ENCODE results near the gene NPIPA1.
A peak's percentile ranks its signal among the peaks of the same experiment; 100 is the strongest.
"Not testable (repeated sequence)": the region's sequence is repeated elsewhere in the genome, so short reads cannot be mapped to it uniquely, and the experiment has no call there.

The NPIPA1 gene

DNA sequence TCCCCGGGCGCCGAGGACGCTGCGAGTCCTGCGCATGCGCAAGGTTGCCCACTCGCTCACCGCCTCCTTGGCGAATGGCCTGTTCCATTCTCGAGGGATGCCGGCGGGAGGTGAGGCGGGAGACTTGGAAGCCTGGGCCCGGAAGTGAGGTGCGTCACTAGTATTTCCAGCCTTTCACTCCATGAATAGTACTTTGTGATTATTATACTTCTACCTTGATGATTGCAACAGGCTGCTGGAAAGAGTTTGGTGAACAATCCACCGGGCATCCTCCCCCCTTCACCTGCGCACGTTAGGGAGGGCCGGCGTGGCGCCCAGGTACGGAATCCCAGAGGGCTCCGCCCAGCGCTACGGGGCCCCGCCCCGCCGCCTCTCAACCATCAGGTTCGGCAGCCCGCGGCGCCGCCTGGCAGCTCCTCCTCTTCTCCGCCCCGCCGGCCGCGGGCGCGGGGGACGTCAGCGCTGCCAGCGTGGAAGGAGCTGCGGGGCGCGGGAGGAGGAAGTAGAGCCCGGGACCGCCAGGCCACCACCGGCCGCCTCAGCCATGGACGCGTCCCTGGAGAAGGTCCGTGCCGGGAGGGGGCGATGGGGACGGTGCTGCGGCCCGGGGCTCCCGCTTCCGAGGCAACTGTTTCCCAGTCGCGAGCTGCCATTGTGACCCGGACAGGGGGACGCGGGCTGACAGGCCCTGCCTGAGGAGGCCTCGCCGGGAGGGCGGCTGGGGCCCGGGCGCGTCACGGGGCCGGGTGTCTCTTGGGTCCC is 37.6 kb downstream of the NPIPA1 start, which contains the start of gene PDXDC1:
Gene PDXDC1 (plus strand): TSS at position 371 of the 762 bp plus-strand sequence. CDS start 174 bp downstream, at position 545.
- H2BK120ac ChIP-seq (ENCODE audit: low read depth, low read length); H2AK5ac ChIP-seq (ENCODE audit: low read depth, low read length); H4K8ac ChIP-seq (ENCODE audit: low read depth, low read length); H3K79me1 ChIP-seq (ENCODE audit: low read depth, low read length); H3K9me3 ChIP-seq (replicated peaks in 1 of 2; ENCODE audit: control insufficient read depth in 2 of 2, insufficient read depth in 1 of 2, low read depth in 1 of 2, low read length in 2 of 2); H3K36me3 ChIP-seq (replicated peaks in 1 of 2; ENCODE audit: control insufficient read depth in 2 of 2, insufficient read depth in 2 of 2, low read length in 2 of 2); H3K27me3 ChIP-seq (ENCODE audit: control insufficient read depth in 3 of 3, insufficient read depth in 3 of 3, low read depth in 1 of 3, low read length in 3 of 3); H3K4me1 ChIP-seq (ENCODE audit: control insufficient read depth in 2 of 2, insufficient read depth in 1 of 2, low read depth in 1 of 2, low read length in 2 of 2); H4K91ac ChIP-seq (ENCODE audit: low read depth, low read length, poor library complexity); H3K4ac ChIP-seq (ENCODE audit: low read length); H2BK15ac ChIP-seq (ENCODE audit: low read length): not testable (repeated sequence)
- H2AFZ ChIP-seq (ENCODE audit: low read length) = peak within 1 kb of the TSS; percentile 100
- DNase-seq (ENCODE audit: low spot score) = peak; percentile 95
- no CpG with 5 or more reads among the region's 74 CpGs for WGBS, 2 donors (ENCODE audit: extremely low coverage in 2 of 2, insufficient read length in 2 of 2, insufficient replicate concordance in 1 of 2)
- peak within 1 kb of the TSS; percentile 73 for H2BK12ac ChIP-seq (ENCODE audit: low read length)
- H3K4me2 ChIP-seq (ENCODE audit: insufficient read depth, low read length, poor library complexity, severe bottlenecking) = peak within 1 kb of the TSS; percentile 89
- H3K14ac ChIP-seq (ENCODE audit: low read length) = peak within 1 kb of the TSS; percentile 89
- peak within 1 kb of the TSS; percentile 81 to 92 for H3K4me3 ChIP-seq (ENCODE audit: low read length in 2 of 2)
- peak within 1 kb of the TSS; percentile 66 for H2BK5ac ChIP-seq (ENCODE audit: low read length)
- H3K23ac ChIP-seq (ENCODE audit: low read depth, low read length, poor library complexity) = peak within 1 kb of the TSS; percentile 99
- peak within 1 kb of the TSS; percentile 56 for H3K27ac ChIP-seq (replicated peaks; ENCODE audit: low read length)
- H3K18ac ChIP-seq (ENCODE audit: low read length) = peak within 1 kb of the TSS; percentile 98
- peak within 1 kb of the TSS; percentile 92 for H3K9ac ChIP-seq (ENCODE audit: low read depth, low read length, poor library complexity)

DNA sequence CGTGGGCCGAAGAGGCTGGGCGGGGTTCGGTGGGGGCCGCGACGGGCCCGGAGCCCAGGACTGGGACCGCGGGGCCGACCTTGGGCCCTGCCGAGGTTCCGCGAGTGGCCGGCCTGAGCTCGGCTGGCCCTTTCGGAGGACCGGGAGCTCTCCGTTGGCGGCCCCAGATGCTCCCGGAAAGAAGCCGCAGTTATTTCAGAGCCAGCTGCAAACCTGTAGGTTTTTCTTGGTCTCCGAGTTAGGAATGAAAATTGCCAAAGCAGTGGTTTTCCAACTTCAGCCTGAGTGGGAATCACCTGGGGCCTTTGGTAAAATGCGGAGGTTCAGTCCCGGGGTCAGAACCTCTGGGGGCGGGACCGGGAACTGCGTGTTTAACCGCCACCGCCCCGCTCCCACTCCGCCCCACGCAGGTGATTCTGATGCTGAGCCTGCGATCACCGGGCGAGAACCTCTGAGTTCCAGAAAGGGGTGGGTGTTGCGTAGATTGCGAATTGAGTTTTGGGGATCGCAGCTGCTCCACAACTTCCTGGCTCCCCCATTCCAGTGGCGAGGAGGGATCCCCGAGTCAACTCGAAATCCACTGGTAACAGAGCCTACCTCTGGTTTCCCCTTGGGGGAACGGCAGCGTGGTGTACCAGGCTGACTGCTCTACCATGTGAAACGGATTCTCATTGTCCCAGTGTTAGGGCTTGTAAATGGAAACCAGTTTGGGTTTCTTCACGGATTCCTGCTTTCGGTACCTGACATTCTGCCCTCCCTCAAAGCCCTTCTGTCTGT is 38.4 kb downstream of the NPIPA1 start:
- not testable (repeated sequence) for DNase-seq (ENCODE audit: low spot score); H4K91ac ChIP-seq (ENCODE audit: low read depth, low read length, poor library complexity); H3K79me1 ChIP-seq (ENCODE audit: low read depth, low read length); H3K4ac ChIP-seq (ENCODE audit: low read length); H3K27ac ChIP-seq (replicated peaks; ENCODE audit: low read length); H2BK120ac ChIP-seq (ENCODE audit: low read depth, low read length); H3K9me3 ChIP-seq (replicated peaks in 1 of 2; ENCODE audit: control insufficient read depth in 2 of 2, insufficient read depth in 1 of 2, low read depth in 1 of 2, low read length in 2 of 2); H3K23ac ChIP-seq (ENCODE audit: low read depth, low read length, poor library complexity); H3K27me3 ChIP-seq (ENCODE audit: control insufficient read depth in 3 of 3, insufficient read depth in 3 of 3, low read depth in 1 of 3, low read length in 3 of 3); H3K36me3 ChIP-seq (replicated peaks in 1 of 2; ENCODE audit: control insufficient read depth in 2 of 2, insufficient read depth in 2 of 2, low read length in 2 of 2); H2AK5ac ChIP-seq (ENCODE audit: low read depth, low read length); H3K4me1 ChIP-seq (ENCODE audit: control insufficient read depth in 2 of 2, insufficient read depth in 1 of 2, low read depth in 1 of 2, low read length in 2 of 2); H2BK15ac ChIP-seq (ENCODE audit: low read length); H2BK12ac ChIP-seq (ENCODE audit: low read length); H4K8ac ChIP-seq (ENCODE audit: low read depth, low read length)
- Histone ChIP-seq H3K18ac (ENCODE audit: low read length) (peak overlapping the region; percentile 98), H2BK5ac (ENCODE audit: low read length) (peak overlapping the region; percentile 66), H3K14ac (ENCODE audit: low read length) (peak overlapping the region; percentile 89), H2AFZ (ENCODE audit: low read length) (peak overlapping the region; percentile 100), H3K4me3 (ENCODE audit: low read length in 2 of 2) (peak overlapping the region; percentile 81 to 92), H3K4me2 (ENCODE audit: insufficient read depth, low read length, poor library complexity, severe bottlenecking) (peak overlapping the region; percentile 89), H3K9ac (ENCODE audit: low read depth, low read length, poor library complexity) (peak overlapping the region; percentile 92)
- WGBS, 2 donors (ENCODE audit: extremely low coverage in 2 of 2, insufficient read length in 2 of 2, insufficient replicate concordance in 1 of 2) = no CpG with 5 or more reads among the region's 47 CpGs

DNA sequence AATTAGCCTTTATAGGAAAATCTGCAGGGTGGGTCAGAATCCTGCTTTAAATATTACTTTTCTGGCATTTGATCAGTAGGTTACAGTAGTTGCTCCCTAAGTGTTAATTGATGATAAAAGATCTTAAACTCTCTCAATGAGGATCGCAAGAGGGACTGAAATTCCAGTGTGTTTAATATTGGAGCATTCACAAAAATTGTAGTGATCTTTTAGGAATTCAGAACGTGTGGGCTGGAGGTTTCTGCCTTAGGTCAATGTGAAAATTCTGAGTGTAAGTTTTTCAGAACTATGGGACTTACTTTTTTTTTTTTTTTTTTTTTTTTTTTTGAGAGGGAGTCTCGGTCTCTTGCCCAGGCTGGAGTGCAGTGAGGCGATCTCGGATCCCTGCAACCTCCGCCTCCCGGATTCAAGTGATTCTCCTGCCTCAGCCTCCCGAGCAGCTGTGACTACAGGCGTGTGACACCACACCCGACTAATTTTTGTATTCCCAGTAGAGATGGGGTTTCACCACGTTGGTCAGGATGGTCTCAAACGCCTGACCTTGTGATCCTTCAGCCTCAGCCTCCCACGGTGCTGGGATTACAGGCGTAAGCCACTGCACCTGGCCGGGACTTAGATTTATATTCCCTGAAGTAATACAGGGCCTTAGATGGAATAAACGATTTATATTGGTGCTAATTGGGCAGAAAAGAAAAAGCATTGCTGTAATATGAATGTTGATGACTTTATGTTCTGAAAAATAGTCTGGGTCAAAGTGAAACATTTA is 39.9 kb downstream of the NPIPA1 start:
- not testable (repeated sequence) for DNase-seq (ENCODE audit: low spot score); H3K4me2 ChIP-seq (ENCODE audit: insufficient read depth, low read length, poor library complexity, severe bottlenecking); H2AFZ ChIP-seq (ENCODE audit: low read length); H3K4ac ChIP-seq (ENCODE audit: low read length); H2BK15ac ChIP-seq (ENCODE audit: low read length); H4K91ac ChIP-seq (ENCODE audit: low read depth, low read length, poor library complexity); H2AK5ac ChIP-seq (ENCODE audit: low read depth, low read length); H3K36me3 ChIP-seq (replicated peaks in 1 of 2; ENCODE audit: control insufficient read depth in 2 of 2, insufficient read depth in 2 of 2, low read length in 2 of 2); H3K4me1 ChIP-seq (ENCODE audit: control insufficient read depth in 2 of 2, insufficient read depth in 1 of 2, low read depth in 1 of 2, low read length in 2 of 2); H3K79me1 ChIP-seq (ENCODE audit: low read depth, low read length); H3K27me3 ChIP-seq (ENCODE audit: control insufficient read depth in 3 of 3, insufficient read depth in 3 of 3, low read depth in 1 of 3, low read length in 3 of 3); H2BK5ac ChIP-seq (ENCODE audit: low read length); H3K9ac ChIP-seq (ENCODE audit: low read depth, low read length, poor library complexity); H3K4me3 ChIP-seq (ENCODE audit: low read length in 2 of 2); H4K8ac ChIP-seq (ENCODE audit: low read depth, low read length); H3K18ac ChIP-seq (ENCODE audit: low read length); H2BK12ac ChIP-seq (ENCODE audit: low read length); H3K27ac ChIP-seq (replicated peaks; ENCODE audit: low read length); H3K14ac ChIP-seq (ENCODE audit: low read length); H3K9me3 ChIP-seq (replicated peaks in 1 of 2; ENCODE audit: control insufficient read depth in 2 of 2, insufficient read depth in 1 of 2, low read depth in 1 of 2, low read length in 2 of 2); H2BK120ac ChIP-seq (ENCODE audit: low read depth, low read length); H3K23ac ChIP-seq (ENCODE audit: low read depth, low read length, poor library complexity)
- no CpG with 5 or more reads among the region's 16 CpGs for WGBS, 2 donors (ENCODE audit: extremely low coverage in 2 of 2, insufficient read length in 2 of 2, insufficient replicate concordance in 1 of 2)
